ENCODE measurements around the gene TRIM65. TPM values are rescaled to one million over a fixed set of nuclear protein-coding genes. Genes with fewer than 3 reads are reported as not detected.

TRIM65 gene
- total RNA-seq, 4 donors from 2014 or later = 16.5 to 26.1 (median 22.3) TPM

DNA sequence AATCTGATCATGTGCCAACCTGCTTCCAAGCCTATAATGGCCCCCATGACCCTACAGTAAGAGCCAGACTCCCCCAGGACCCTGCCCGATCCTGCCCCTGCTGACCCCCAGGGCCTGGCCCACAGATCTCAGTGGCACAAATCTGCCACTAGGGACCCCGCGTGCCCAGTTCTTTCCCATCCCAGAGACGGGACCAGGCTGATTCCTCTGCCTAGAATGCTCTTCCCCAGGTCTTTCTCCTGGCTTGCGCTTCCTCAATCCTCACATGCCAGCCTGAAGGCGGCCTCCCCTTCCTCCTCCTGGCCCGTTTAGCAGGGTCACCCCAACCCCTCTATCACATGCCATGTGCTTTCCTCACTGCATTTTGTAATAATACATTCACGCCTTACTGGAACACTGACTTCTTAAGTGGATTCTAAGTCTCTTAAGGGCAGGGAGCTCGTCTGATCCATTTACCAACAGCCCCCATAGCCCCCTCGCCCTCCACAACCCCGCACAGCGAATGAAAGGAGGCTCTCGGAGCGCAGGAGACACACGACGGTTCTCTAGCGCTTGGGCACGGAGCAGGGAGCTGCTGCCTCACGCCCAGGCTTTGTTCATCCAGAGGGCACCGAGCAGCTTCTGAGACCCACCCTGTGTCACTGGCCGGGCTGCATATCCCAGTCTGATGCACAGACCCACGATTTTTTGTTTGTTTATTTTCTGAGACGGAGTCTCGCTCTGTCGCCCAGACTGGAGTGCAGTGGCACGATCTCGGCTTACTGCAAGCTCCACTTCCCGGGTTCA is 1.2 kb downstream of the TRIM65 start:
- no peak for DNase-seq
- intact Hi-C loops (cut with DNase I; ENCODE audit: low total_unique reads) (loop anchor here (1.0 to 5.0 kb wide), 4 partner anchors 18 to 128 kb away; partner anchors contain the start of genes GALK1 and UNK), in situ Hi-C loops (cut with MboI; ENCODE audit: low sequenced_read_pairs in 4 of 4) (loop anchor here in 1 of 4 donors (25.0 kb wide), 1 partner anchor 133 kb away; the partner anchor contains the start of gene GALK1)
- peak; percentile 6 to 16 for ATAC-seq
- no peaks in the 10 kb centered on the region for H3K27me3 ChIP-seq
- TF ChIP-seq POLR2A (IDR thresholded peaks at IDR 0.05) = no peak
- TF ChIP-seq, protein P1, sequence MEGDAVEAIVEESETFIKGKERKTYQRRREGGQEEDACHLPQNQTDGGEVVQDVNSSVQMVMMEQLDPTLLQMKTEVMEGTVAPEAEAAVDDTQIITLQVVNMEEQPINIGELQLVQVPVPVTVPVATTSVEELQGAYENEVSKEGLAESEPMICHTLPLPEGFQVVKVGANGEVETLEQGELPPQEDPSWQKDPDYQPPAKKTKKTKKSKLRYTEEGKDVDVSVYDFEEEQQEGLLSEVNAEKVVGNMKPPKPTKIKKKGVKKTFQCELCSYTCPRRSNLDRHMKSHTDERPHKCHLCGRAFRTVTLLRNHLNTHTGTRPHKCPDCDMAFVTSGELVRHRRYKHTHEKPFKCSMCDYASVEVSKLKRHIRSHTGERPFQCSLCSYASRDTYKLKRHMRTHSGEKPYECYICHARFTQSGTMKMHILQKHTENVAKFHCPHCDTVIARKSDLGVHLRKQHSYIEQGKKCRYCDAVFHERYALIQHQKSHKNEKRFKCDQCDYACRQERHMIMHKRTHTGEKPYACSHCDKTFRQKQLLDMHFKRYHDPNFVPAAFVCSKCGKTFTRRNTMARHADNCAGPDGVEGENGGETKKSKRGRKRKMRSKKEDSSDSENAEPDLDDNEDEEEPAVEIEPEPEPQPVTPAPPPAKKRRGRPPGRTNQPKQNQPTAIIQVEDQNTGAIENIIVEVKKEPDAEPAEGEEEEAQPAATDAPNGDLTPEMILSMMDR (IDR thresholded peaks at IDR 0.05 in 4 of 5, conservative IDR thresholded peaks at IDR 0.05 in 1 of 5) = peak; percentile 21 to 44 (median 22)
- H3K27ac ChIP-seq = peak overlapping the region; percentile 80 to 96 (median 92)
- H3K36me3 ChIP-seq = peaks cover 0 to 32% of the 10 kb centered on the region in 2 donors
- peaks cover 16 to 28% of the 10 kb centered on the region in 2 donors for H3K4me1 ChIP-seq
- H3K4me3 ChIP-seq = peak overlapping the region; percentile 60 to 72 (median 64)
- no peaks in the 10 kb centered on the region for H3K9me3 ChIP-seq

DNA sequence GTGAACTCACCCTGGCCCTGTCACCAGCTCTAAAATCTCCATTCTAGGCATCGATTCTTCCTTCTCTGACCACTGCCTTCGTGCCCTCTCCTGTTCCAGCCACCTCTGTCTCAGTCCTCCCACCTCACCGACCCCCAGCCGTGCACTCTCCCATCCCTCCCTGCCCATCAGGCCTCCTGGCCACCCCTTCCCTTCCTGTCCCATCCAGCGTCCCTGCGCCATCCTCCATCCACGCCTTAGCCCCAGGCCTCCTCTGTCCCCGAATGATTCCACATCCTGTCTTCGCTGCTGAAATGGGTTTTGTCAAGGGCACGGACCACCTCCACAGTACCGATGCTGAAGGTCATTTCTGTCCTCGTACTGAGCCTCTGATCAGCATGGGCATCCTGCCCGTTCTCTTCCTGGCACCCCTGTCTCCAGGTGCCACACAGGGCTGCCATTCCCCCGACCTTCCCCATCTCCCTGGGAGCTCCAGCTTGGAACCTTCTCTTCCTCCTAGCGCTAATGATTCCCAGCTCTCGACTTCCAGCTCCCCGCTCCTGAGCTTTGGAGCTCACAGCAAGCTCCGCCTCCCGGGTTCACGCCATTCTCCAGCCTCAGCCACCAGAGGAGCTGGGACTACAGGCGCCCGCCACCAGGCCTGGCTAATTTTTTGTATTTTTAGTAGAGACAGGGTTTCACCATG is 2.6 kb downstream of the TRIM65 start:
- in situ Hi-C loops (cut with MboI; ENCODE audit: low sequenced_read_pairs in 4 of 4) (loop anchor here in 1 of 4 donors (25.0 kb wide), 1 partner anchor 132 kb away; the partner anchor contains the start of gene GALK1), intact Hi-C loops (cut with DNase I; ENCODE audit: low total_unique reads) (no loop called here)
- ATAC-seq (no peak), DNase-seq (no peak)
- no peaks in the 10 kb centered on the region for H3K9me3 ChIP-seq
- peak overlapping the region; percentile 80 to 96 (median 92) for H3K27ac ChIP-seq
- H3K36me3 ChIP-seq = peaks cover 0 to 24% of the 10 kb centered on the region in 2 donors
- no peaks in the 10 kb centered on the region for H3K27me3 ChIP-seq
- no peak overlapping the region for H3K4me3 ChIP-seq
- no peak for TF ChIP-seq POLR2A (IDR thresholded peaks at IDR 0.05)
- TF ChIP-seq, protein P1 (IDR thresholded peaks at IDR 0.05 in 4 of 5, conservative IDR thresholded peaks at IDR 0.05 in 1 of 5) = no peak
- H3K4me1 ChIP-seq = peaks cover 16 to 28% of the 10 kb centered on the region in 2 donors

DNA sequence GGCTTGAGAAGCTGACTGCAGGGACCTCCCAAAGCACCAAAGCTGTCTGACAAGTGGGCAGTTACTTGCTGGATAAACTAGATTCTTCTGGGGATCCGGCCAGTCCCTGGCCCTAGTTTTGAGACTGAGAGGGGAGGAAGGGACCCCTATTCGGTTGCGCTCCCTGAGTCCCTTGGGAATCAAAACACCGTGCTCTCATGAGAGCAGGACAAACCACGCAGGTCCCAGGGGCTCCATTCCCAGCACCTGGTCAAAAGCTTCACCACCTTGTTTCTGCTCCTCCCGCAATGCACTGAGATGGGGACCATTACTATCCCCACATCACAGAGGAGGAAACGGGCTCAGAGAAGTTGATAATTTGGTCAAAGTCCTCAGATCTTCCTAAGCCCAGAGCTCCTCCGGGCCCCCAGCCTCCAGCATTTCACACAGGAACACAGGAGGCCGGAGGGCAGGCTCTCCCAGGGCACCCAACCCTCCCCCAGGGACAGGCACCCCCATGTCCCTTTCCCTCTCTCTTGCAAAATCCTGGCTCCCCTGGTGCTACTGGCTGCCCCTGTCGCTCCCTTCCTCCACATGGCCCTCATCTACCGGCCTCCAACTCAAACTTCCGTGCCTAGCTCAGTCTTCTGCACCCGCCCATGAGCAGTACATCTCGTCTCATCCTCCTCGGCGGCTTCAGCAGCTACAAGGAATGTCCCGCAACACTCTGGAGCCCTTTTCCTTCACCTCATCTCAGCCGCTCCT is 3.3 kb downstream of the TRIM65 start:
- TF ChIP-seq, protein P1 (IDR thresholded peaks at IDR 0.05 in 4 of 5, conservative IDR thresholded peaks at IDR 0.05 in 1 of 5) = no peak
- in situ Hi-C loops (cut with MboI; ENCODE audit: low sequenced_read_pairs in 4 of 4) = loop anchor here in 1 of 4 donors (25.0 kb wide), 1 partner anchor 131 kb away; the partner anchor contains the start of gene GALK1
- Histone ChIP-seq H3K4me3 (no peak overlapping the region), H3K4me1 (peaks cover 16 to 28% of the 10 kb centered on the region in 2 donors), H3K27me3 (no peaks in the 10 kb centered on the region), H3K27ac (peak overlapping the region in 2 of 4 donors; percentile 96), H3K9me3 (no peaks in the 10 kb centered on the region), H3K36me3 (peaks cover 0 to 17% of the 10 kb centered on the region in 2 donors)
- intact Hi-C loops (cut with DNase I; ENCODE audit: low total_unique reads) = no loop called here
- no peak for DNase-seq
- ATAC-seq = no peak

DNA sequence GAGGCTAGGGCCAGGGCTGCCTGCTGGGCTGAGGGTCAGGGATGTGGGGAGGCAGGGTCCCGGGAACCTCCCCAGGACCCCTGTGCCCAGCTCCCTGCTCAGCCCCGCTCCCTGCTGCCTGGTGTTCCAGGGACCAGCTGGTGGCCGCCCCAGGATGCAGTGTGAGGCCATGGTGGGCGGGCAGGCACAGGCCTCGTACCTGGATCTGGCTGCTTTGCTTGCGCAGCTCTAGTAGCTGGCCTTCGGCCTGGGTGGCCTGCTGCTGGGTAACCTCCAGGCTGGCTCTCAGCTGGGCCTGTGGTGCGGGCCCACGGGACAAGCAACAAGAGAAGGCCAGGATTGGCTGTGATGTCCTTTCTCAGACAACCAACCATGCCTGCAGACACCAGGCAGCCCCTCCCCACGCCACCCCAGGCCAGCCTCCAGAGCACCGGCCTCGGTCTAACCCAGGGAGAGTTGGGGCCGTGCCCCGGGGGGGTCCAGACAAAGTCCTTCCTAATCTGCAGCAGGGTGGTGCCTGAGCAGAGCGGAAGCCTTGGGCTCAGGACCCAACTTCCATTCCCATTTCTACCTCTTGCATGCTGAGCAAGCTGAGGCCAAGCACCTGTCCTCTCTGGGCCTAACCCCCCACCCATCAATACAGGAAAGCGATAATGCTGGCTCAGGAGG is 4.1 kb downstream of the TRIM65 start:
- in situ Hi-C loops (cut with MboI; ENCODE audit: low sequenced_read_pairs in 4 of 4) = loop anchor here in 1 of 4 donors (25.0 kb wide), 1 partner anchor 130 kb away; the partner anchor contains the start of gene GALK1

More for the DNA sequence above, 4.1 kb downstream of the TRIM65 start:
- Histone ChIP-seq H3K36me3 (peaks cover 0 to 12% of the 10 kb centered on the region in 2 donors), H3K4me3 (no peak overlapping the region), H3K4me1 (peaks cover 16 to 28% of the 10 kb centered on the region in 2 donors), H3K27ac (no peak overlapping the region), H3K9me3 (no peaks in the 10 kb centered on the region), H3K27me3 (no peaks in the 10 kb centered on the region)
- no peak for TF ChIP-seq POLR2A (IDR thresholded peaks at IDR 0.05)
- TF ChIP-seq, protein P1 (IDR thresholded peaks at IDR 0.05 in 4 of 5, conservative IDR thresholded peaks at IDR 0.05 in 1 of 5) = no peak
- DNase-seq (no peak), ATAC-seq (no peak)
- intact Hi-C loops (cut with DNase I; ENCODE audit: low total_unique reads) = no loop called here
